ENCODE results near the gene ELFN2.

Gene ELFN2

DNA sequence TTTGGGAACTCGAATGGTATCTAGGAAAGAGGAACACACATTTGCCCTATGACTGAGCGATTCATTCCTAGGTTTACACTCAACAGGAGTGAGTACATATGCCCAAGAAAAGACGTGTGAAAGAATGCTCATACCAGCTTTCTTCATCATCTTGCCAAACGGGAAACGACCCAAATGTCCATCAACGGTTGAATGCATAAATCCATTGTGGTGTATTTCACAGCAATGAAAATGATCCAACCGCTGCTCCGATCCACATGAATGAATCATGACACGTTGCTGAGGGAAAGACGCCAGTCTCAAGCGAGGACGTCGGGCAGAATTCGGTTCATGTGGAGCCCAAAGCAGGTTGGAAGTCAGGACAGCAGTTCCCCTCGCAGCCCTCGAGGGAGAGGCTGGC is 73.4 kb downstream of the ELFN2 start:
- DNase-seq: no peak
- no peaks in the 10 kb centered on the region for H3K36me3 Mint-ChIP-seq (ENCODE audit: low read depth)
- H3K27me3 Mint-ChIP-seq (ENCODE audit: low read depth, poor library complexity): peaks cover 43% of the 10 kb centered on the region
- H3K4me1 Mint-ChIP-seq: peaks cover 11% of the 10 kb centered on the region
- TF ChIP-seq, protein P1, sequence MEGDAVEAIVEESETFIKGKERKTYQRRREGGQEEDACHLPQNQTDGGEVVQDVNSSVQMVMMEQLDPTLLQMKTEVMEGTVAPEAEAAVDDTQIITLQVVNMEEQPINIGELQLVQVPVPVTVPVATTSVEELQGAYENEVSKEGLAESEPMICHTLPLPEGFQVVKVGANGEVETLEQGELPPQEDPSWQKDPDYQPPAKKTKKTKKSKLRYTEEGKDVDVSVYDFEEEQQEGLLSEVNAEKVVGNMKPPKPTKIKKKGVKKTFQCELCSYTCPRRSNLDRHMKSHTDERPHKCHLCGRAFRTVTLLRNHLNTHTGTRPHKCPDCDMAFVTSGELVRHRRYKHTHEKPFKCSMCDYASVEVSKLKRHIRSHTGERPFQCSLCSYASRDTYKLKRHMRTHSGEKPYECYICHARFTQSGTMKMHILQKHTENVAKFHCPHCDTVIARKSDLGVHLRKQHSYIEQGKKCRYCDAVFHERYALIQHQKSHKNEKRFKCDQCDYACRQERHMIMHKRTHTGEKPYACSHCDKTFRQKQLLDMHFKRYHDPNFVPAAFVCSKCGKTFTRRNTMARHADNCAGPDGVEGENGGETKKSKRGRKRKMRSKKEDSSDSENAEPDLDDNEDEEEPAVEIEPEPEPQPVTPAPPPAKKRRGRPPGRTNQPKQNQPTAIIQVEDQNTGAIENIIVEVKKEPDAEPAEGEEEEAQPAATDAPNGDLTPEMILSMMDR (IDR thresholded peaks at IDR 0.05): no peak
- H3K27ac Mint-ChIP-seq: no peak overlapping the region
- no peak overlapping the region for H3K4me3 Mint-ChIP-seq
- no peaks in the 10 kb centered on the region for H3K9me3 Mint-ChIP-seq

GRCh38 chr22:37352481-37352880 is 74.8 kb downstream of the ELFN2 start:
- Mint-ChIP-seq H3K9me3 (no peaks in the 10 kb centered on the region), H3K36me3 (ENCODE audit: low read depth) (no peaks in the 10 kb centered on the region), H3K4me1 (peaks cover 18% of the 10 kb centered on the region), H3K27me3 (ENCODE audit: low read depth, poor library complexity) (peaks cover 44% of the 10 kb centered on the region), H3K27ac (no peak overlapping the region), H3K4me3 (no peak overlapping the region)
- DNase-seq: no peak
- TF ChIP-seq, protein P1 (IDR thresholded peaks at IDR 0.05): no peak

DNA sequence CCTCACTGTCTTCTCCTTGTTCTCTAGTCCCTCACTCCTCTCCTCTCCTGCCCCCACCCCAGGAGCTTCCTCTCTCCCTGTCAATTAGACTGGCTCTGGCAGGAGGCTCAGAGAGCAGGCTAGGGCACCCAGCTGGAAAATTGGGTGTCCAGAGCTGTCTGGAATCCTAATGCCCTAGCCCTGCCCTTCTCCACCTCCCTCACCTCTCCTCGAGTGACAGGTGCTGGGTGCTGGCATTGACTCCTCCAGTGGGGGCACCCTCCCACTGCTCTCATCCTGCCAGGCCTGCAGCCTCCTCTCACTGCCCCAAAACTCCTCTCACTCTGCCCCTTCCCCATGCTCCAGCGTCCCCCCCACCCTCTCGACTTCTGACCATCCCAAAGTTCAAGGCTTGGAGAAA is 76.0 kb downstream of the ELFN2 start:
- Mint-ChIP-seq H3K36me3 (ENCODE audit: low read depth) (no peaks in the 10 kb centered on the region), H3K27me3 (ENCODE audit: low read depth, poor library complexity) (peaks cover 42% of the 10 kb centered on the region), H3K27ac (no peak overlapping the region), H3K9me3 (no peaks in the 10 kb centered on the region), H3K4me1 (peaks cover 18% of the 10 kb centered on the region), H3K4me3 (no peak overlapping the region)
- TF ChIP-seq, protein P1 (IDR thresholded peaks at IDR 0.05): no peak
- DNase-seq: no peak

- Mint-ChIP-seq H3K4me3 (no peak overlapping the region), H3K4me1 (peaks cover 16% of the 10 kb centered on the region), H3K27ac (no peak overlapping the region), H3K36me3 (ENCODE audit: low read depth) (no peaks in the 10 kb centered on the region), H3K27me3 (ENCODE audit: low read depth, poor library complexity) (peaks cover 38% of the 10 kb centered on the region), H3K9me3 (no peaks in the 10 kb centered on the region)
- TF ChIP-seq, protein P1 (IDR thresholded peaks at IDR 0.05): no peak
- DNase-seq: no peak
Measured at GRCh38 chr22:37349043-37349814, 78.0 kb downstream of the ELFN2 start.

DNA sequence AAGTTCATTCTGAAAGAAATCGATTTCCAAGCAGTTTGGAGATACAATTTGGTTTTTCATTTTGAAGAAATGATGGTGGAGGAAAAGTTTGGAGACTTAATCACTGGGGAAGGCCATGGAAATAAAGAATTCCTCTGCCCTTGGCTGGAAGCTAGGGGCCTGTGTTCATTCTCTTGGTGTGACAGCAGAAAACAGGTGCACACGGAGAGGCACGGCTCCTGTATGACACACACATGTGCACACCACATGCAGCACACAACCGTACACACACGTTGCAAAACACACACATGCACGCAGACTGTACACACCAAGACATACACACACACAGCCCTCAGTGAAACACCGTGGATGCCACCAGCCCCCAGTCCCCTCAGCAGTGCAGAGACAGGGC is 80.8 kb downstream of the ELFN2 start:
- no peak for DNase-seq
- TF ChIP-seq, protein P1 (IDR thresholded peaks at IDR 0.05): no peak
- no peaks in the 10 kb centered on the region for H3K36me3 Mint-ChIP-seq (ENCODE audit: low read depth)
- peaks cover 16% of the 10 kb centered on the region for H3K4me1 Mint-ChIP-seq
- H3K4me3 Mint-ChIP-seq: no peak overlapping the region
- H3K27me3 Mint-ChIP-seq (ENCODE audit: low read depth, poor library complexity): peaks cover 43% of the 10 kb centered on the region
- no peak overlapping the region for H3K27ac Mint-ChIP-seq
- H3K9me3 Mint-ChIP-seq: no peaks in the 10 kb centered on the region
